Measurements from ENCODE around the gene ABHD17B.

DNA sequence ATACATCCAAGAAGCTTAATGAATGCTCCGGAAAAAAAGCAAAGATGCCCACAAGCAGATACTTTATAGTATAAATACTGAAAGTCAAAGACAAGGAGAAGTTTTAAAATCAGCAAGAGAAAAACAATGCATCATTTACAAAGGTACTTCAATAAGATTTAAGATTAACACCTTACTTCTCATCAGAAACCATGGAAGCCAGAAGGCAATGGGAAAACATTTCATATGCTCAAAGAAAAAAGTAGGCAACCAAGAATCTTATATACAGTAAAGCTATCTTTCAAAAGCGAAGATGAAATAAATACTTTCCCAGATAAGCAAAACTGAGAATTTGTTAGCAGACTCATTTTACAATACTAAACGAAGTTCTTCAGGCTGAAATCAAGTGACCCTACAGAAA, 51.1 kb downstream of the ABHD17B start:
- TF ChIP-seq, protein P1, sequence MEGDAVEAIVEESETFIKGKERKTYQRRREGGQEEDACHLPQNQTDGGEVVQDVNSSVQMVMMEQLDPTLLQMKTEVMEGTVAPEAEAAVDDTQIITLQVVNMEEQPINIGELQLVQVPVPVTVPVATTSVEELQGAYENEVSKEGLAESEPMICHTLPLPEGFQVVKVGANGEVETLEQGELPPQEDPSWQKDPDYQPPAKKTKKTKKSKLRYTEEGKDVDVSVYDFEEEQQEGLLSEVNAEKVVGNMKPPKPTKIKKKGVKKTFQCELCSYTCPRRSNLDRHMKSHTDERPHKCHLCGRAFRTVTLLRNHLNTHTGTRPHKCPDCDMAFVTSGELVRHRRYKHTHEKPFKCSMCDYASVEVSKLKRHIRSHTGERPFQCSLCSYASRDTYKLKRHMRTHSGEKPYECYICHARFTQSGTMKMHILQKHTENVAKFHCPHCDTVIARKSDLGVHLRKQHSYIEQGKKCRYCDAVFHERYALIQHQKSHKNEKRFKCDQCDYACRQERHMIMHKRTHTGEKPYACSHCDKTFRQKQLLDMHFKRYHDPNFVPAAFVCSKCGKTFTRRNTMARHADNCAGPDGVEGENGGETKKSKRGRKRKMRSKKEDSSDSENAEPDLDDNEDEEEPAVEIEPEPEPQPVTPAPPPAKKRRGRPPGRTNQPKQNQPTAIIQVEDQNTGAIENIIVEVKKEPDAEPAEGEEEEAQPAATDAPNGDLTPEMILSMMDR (IDR thresholded peaks at IDR 0.05 in 2 of 3, conservative IDR thresholded peaks at IDR 0.05 in 1 of 3; ENCODE audit: control insufficient read depth in 2 of 3, extremely low read depth in 1 of 3, insufficient read depth in 1 of 3, low read depth in 3 of 3, low read length in 3 of 3), result no peak
- TF ChIP-seq NFYB (IDR thresholded peaks at IDR 0.05; ENCODE audit: insufficient read depth, low read depth, low read length) (no peak), SUPT20H (IDR thresholded peaks at IDR 0.05; ENCODE audit: borderline replicate concordance, control insufficient read depth, low read depth, low read length) (no peak), TCF12 (IDR thresholded peaks at IDR 0.05; ENCODE audit: low read depth, low read length) (no peak), MYC (IDR thresholded peaks at IDR 0.05; ENCODE audit: insufficient read depth, insufficient read length, insufficient replicate concordance, low read length, severe bottlenecking) (no peak), BRCA1 (IDR thresholded peaks at IDR 0.05; ENCODE audit: low read depth, low read length) (no peak), CHD2 (IDR thresholded peaks at IDR 0.05; ENCODE audit: borderline replicate concordance, low read depth, low read length) (no peak), EZH2 (IDR thresholded peaks at IDR 0.05; ENCODE audit: borderline replicate concordance, control insufficient read depth, low read depth, low read length) (no peak), TCF7 (IDR thresholded peaks at IDR 0.05; ENCODE audit: borderline replicate concordance) (no peak)
- TF ChIP-seq, protein P2, sequence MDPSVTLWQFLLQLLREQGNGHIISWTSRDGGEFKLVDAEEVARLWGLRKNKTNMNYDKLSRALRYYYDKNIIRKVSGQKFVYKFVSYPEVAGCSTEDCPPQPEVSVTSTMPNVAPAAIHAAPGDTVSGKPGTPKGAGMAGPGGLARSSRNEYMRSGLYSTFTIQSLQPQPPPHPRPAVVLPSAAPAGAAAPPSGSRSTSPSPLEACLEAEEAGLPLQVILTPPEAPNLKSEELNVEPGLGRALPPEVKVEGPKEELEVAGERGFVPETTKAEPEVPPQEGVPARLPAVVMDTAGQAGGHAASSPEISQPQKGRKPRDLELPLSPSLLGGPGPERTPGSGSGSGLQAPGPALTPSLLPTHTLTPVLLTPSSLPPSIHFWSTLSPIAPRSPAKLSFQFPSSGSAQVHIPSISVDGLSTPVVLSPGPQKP (IDR thresholded peaks at IDR 0.05; ENCODE audit: low read depth, low read length), result no peak
